NCI-H1105 (cell line): Measurements from ENCODE around the gene NCOR1.
"Not testable (repeated sequence)": the region's sequence is repeated elsewhere in the genome, so short reads cannot be mapped to it uniquely, and the experiment has no call there.

Experiments
- DNase-seq: peaks from one replicate; lab custom pipeline; 2025; lab: John Stamatoyannopoulos, UW

Gene NCOR1

DNA sequence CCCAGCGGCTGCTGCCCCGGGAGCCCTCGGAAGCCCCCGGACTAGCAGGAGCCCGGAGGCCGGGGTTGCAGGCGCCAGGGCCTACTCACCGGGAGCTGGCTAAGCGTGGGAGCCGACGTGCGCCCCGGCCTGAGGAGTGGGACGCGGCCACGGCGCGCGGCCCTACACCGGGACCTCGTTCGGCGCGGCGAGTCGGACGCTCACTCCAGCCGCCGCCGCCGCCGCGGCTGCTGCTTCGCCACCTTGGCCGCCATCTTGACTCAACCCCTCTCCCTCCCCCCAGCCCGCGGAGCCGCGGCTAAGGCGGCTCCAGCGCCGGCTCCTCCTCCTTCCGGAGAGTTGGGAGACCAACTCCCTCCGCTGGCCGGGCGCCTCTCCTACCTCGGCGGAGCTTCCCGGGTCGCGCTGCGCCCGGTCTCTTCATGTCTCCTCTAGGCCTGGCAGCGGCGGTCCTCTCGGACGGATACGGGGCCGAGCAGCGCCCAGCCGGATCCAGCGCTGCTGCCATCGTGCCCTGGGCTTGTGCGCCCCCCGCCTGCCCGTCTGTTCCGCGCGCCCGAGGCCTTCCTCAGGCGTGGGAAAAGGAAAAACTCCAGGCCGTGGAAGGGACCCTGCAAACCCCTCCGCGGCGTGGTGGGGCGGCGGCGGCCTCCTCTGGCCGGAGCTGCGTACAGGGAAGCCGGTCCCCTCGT lies at the start of gene NCOR1:
TSS of gene NCOR1 (minus strand) at position 262 of the 692 bp plus-strand sequence. CDS start 20,965 bp downstream, outside the sequence.
- peak; percentile 95 for DNase-seq

DNA sequence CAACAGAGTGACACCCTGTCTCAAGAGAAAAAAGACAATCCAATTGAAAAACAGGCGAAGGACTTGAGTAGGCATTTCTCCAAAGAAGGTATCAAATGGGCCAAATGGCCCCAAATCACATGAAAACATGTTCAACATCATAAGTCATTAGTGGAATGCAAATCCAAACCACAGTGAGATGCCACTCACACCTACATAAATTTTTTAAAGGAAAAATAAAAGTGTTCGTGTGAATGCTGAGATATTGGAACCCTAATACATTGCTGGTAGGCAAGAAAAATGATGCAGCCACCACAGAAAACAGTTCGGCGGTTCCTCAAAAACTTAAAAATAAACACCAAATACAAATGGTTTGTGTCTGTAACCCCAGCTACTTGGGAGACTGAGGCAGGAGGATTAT lies 46.9 kb upstream of the NCOR1 start:
- DNase-seq, result no peak

DNA sequence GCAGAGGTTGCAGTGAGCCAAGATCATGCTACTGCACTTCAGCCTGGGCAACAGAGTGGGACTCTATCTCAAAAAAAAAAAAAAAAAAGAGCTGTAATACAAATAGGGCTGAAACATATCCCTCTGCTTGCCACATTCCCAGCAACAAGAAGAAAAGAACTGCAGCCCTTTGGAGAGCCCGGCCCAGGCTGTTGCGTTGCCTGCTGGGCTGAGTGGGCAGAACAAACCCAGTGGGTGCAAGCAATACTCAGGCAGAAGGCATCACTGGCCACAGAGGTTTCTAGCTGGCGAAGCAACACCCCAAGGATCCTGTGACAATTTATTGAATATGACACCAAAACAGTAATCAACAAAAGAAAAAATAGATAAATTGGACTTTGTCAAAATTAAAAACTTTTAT lies 45.7 kb upstream of the NCOR1 start:
- no peak for DNase-seq

DNA sequence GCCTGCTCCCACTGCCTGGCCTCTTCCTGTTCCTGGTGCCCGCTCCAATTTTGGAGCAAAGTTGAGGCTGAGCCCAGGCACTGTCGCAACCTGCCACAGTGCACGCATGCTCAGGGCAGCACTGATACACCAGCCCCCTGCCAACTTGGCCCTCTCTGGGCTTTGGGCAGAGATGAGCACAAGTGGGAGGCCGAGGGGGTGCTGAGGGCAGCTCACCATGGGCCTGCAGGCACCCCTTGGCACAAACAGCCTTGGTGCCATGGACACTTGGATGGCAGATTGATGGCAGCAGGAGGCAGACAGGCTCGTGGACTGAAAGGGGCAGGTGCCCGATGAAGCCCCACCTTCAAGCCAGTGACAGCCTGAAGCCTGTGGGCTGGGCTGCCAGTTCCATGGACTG lies 44.6 kb upstream of the NCOR1 start:
- no peak for DNase-seq

DNA sequence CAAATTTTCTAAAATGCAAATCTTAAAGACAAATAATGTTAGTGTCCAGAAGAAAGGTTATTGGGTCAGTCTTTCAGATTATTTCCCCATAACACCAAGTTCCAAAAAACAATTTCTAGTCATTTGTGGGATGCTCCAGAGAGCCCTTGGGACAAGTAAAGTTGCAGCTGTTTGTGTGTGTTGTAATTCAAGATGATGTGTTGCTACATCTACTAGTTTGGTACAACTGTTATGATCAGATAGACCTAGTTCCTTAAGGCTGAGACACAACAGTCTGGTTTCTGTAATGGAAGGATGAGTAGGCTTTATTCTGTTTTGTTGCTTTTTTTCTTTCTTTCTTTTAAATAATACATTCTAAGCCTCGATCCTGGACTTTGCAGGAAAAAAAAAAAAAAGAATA lies 43.6 kb upstream of the NCOR1 start:
- DNase-seq, result no peak

DNA sequence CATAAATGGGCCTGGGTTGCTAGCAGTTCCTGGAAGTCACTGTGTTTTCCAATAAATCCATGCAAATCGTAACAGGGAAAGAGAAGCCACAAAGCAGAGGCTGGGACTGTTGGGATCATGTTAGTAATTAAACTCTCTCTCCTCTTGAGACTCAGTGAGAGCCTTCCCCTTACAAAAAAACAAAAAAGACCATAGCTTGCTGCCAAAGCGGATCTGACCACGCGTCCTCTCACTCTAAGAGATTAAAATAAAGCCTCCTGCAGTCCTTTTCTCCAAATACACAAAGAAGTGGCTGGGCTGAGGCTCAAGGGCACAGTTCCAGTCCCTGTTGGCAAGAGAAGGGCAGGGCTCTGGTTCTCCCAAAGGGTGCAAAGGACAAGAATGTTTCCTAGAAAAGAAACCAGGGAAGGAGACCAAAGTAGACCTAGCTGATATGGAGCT lies 40.2 kb upstream of the NCOR1 start:
- no peak for DNase-seq

DNA sequence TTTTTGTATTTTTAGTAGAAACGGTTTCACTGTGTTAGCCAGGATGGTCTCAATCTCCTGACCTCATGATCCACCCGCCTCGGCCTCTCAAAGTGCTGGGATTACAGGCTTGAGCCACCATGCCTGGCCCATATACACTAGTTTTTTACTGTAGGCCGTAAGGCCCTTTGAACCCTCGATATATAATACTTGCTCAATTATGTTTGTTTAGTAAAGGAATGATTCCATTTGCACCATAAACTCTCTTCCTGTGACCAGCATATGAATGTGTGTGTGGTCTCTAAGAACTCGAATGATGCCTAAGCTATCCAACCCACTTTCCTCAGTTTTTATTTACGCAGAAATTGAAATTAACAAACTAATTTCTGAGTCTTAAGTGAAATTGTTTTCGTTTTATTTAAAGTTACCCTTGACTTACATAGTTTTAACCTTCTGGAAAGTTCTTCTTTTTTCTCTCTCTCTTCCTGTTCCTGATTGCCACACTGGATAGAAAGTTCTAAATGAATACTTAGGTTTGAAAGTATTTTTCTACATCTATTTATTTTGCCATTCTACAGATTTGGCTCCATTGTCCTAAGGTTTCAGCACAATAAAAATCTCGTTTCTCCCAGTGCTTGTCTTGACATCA lies 39.6 kb upstream of the NCOR1 start:
- no peak for DNase-seq

DNA sequence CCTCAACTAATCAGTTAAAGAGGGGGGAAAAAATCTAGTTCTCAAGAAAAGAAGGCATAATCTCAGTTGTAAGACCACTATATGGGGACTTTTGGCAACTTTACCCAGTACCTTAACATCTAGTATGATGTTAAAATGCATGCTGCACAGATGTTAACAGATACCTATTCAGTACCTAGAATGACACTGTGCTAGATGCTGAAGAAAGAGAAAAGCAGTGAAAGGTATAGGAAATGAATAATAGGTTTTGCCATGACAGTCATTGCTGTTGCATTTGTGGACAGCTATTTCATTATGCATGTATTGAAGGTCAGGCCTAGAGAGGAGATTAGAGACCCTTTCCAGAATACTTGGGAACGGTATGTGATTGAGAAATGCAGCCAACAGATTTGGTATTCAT lies 36.2 kb upstream of the NCOR1 start:
- no peak for DNase-seq

DNA sequence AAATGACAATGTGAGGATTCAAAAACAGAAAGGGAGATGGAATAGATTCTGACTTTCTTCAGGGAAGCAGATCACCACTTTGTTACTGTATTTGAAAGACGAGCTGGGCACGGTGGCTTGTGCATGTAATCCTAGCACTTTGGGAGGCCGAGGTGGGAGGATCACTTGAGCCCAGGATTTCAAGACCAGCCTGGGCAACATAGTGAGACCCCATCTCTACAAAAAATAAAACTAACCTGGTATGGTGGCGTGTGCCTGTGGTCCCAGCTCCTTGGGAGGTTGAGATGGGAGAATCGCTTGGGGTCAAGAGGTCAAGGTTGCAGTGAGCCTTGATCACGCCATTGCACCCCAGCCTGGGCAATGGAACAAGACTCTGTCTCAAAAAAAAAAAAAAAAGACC lies 35.7 kb upstream of the NCOR1 start:
- no peak for DNase-seq

DNA sequence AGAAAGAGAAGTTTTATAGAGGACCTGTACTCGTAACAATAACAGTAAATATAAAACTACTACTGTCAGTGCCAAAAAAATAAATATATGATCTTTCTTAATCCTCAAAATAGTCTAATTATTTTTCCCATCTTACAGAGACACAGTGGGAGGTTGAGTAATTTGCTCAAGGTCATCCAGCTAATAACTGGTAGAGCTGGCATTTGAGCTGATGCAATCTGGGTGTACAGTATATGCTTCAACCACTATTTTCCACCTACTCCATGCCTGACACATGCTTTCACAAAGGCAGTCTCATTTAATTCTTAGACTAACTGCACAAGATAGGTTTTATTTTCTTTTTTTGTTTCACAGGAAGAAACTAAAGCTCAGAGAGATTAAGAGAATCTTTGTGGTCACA lies 35.3 kb upstream of the NCOR1 start:
- no peak for DNase-seq

DNA sequence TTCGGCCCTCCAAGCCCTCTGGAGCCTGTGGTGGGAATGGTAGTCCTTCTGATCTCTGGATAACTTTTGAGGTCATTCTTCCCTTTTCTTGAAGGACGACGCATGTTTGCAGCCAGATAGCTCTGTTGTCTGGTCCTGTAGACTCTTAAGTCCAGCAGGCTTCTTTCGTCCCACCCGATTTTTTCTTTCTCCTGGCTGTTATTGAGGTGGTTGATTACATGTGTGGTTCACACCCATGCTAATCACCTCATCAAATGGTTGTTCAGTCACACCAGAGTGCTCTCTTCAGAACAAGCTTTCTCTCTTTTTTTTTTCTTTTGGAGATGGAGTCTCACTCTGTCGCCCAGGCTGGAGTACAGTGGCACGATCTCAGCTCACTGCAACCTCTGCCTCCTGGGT lies 32.3 kb upstream of the NCOR1 start:
- no peak for DNase-seq

DNA sequence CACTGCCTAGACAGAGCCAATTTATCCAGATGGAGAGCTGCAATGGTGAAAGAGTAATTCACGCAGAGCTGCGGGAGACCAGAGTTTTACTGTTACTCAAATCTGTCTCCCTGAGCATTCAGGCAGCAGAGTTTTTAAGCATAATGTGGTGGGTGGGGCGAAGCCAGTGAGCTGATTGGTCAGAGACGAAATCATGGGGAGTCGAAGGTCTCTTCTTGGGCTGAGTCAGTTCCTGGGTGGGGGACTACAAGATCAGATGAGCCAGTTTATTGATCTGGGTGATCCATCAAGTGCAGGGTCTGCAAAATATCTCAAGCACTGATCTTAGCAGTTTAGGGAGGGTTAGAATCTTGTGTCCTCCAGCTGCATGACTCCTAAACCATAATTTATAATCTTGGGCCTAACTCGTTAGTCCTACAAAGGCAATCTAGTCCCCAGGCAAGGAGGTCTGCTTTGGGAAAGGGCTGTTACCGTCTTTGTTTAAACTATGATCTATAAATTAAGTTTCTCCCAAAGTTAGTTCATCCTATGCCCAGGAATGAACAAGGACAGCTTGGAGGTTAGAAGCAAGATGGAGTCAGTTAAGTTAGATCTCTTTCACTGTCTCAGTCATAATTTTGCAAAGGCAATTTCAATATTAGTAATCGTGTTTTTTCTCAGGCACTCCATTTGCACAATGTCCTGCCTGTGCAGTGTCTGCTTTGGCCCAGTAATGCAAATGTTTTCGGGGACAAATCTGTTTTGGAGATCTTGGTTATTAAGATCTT lies 28.6 kb upstream of the NCOR1 start:
- DNase-seq, result no peak

DNA sequence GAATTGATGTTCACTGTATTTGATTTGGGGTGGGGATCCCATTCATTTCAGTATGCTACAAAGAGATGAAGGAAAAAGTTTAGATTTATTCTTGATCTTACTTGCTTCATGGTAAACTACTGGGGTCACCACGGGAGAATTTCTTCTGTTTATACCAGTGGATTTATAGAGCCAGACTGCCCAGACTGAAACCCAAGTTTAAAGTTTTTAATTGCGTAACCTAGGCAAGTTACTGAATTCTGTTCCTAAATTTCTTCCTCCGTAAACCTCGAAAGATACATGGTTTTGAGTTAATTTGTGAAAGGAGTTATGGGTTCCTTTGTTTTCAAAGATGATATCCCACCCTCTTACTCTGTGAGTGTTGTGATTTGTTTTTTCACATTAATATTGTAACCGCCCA lies 28.1 kb upstream of the NCOR1 start:
- no peak for DNase-seq

DNA sequence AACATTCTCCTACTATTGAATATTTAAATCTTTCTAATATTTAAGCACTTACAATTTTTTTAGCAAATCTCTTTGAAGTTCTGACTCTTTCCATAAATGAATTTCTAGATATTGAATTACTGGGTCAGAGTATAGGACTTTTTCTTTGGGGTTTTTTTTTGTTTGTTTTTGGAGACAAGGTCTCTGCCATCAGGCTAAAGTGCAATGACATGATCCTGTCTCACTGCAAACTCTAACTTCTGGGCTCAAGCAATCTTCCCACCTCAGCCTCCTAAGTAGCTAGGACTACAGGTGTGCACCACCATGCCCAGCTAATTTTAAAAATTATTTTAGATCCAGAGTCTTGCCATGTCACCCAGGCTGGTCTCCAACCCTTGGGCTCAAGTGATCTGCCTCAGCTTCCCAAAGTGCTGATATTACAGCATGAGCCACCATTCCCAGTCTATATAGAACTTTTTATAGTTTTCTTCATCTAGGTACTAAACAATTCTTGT lies 26.6 kb upstream of the NCOR1 start:
- DNase-seq, result no peak

DNA sequence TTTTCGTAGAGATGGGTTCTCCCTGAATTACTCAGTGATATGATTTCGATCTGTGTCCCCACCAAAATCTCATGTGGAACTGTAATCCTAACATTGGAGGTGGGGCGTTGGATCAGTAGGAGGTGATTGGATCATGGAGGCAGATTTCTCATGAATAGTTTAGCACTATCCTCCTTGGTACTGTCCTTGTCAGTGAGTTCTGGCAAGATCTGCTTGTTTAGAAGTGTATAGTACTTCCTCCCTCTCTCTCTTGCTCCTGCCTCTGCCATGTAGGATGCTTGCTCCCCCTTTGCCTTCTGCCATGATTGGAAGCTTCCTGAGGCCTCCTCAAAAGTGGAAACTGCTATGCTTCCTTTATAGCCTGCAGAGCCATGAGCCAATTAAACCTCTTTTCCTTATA lies 24.6 kb upstream of the NCOR1 start:
- DNase-seq, result no peak

DNA sequence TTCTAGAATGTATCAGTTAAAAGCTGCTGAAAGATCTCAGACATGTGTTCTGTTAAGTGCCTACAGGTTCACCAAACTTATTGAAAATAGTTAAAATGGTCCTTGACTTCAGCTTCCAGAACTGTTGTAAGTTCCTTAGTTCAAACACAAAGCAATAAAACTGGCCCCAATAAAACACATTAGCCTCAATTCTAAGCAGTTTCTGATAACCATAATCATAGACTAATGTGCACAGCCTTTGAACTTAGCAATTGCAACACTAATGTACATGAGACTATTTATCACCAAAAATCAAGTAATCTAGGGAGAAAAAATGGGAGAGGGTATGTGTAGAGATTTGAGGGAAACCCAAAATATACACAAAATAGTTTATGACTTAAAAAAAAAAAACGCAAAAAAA lies 17.1 kb upstream of the NCOR1 start:
- DNase-seq, result no peak

DNA sequence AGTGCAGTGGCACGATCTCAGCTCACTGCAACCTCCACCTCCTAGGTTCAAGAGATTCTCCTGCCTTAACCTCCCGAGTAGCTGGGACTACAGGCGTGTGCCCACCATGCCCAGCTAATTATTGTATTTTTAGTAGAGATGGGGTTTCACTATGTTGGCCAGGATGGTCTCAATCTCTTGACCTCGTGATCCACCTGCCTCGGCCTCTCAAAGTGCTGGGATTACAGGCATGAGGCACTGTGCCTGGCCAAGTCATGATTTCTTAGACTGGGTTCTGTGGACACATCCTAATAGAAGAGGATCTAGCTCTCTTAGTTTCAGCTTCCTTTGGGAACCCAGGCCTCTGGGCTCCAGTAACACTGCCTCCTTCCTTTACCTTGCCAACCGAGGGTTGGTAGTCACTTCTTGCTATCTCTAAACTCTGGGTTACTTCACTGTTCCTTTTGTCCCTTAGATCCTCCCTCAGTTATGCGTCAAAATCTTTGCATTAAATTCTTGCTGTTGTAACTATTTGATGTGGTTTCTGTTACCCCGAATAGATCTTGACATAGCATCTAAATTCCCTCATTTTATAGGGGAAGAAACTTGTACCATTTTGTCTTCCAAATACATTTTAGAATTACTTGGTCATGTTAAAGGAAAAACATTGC lies 14.7 kb upstream of the NCOR1 start:
- DNase-seq, result not testable (repeated sequence)

DNA sequence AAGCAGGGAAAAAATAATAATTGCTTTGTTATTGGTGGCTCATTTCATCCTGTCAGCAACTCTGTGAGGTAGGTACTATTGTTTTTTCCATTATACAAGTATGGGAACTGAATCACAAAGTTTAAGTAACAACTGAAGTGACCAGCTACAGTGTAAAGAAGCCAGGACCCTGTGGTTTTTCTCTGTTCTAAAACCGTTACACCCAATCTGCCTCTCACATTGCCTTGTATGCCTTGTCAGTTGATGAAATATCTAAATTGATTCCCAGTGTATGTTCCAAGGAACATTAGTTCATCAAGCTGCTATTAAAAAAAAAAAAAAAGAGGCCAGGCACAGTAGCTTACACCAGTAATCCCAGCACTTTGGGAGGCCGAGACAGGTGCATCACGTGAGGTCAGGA lies 7.1 kb upstream of the NCOR1 start:
- no peak for DNase-seq

DNA sequence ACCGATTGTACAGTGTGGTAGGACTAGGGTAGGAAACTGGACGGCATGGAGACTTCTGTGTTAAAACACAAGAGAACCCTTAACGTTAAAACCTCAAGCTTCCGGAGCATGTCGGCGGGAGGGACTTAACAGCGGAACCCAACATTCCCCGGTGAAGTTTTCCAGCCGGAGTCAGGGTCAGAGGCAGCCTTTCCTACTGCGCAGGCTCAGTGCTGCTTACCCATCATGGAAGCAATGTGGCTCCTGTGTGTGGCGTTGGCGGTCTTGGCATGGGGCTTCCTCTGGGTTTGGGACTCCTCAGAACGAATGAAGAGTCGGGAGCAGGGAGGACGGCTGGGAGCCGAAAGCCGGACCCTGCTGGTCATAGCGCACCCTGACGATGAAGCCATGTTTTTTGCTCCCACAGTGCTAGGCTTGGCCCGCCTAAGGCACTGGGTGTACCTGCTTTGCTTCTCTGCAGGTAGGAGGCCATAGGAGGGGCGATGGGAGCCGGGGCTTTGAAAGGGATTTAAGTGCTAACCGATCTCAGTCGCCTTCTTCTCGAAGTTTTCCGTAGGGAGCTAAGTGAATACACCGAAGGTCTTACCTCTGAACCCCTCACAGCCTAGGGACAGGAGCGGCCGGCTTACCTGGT lies 1.8 kb upstream of the NCOR1 start, which contains the start of gene PIGL:
TSS of gene PIGL (plus strand) at position 209 of the 634 bp plus-strand sequence. CDS start at position 226, 17 bp downstream.
- DNase-seq, result peak; percentile 94

DNA sequence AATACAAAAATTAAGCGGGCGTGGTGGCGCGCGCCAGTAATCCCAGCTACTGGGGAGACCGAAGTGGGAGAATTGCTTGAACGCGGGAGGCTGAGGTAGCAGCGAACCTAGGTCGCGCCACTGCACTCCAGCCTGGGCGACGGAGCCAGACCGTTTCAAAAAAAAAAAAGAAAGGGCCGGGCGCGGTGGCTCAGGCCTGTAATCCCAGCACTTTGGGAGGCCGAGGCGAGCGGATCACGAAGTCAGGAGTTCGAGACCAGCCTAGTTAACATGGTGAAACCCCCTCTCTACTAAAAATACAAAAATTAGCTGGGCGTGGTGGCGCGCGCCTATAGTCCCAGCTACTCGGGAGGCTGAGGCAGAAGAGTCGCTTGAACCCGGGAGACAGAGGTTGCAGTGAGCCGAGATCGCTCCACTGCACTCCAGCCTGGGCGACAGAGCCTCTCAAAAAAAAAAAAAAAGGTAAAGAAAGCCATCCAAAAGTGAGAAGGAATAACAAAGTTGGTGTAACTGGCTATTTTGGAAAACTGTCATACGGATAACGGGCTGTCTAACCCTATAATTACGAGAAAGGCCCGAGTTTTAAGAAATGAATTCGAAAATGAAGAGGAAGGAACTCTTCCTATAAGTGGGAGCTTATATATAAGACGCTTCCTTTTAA lies 1.1 kb upstream of the NCOR1 start:
- not testable (repeated sequence) for DNase-seq

DNA sequence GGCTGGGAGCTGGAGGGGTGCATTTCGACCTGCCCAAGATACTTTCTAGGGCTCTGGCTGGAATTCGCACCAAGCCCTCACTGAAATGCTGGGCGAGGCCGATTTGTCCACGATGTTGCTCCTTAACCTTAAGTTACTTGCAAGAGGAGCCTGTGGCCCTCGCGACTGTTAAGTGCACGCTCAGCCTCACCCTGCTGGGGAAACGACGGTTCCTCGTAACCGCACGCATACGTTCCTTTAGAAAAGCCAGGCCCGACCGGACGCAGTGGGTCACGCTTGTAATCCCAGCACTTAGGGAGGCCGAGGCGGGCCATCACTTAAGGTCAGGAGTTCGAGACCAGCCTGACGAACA lies 607 bp upstream of the NCOR1 start:
- DNase-seq, result no peak

DNA sequence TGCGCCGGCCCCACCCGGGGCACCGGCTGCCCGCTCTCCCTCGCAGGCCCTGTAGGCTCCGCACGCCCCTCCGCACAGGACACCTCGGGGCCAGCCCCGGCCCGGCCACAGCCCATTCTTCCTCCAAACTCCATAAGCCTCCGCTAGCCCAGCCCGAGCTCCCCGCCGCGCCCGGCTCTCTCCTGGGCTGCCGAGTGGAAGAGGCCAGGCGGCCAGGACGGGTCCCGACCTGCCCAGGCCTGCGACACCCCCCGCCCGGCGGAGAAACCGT lies 397 bp downstream of the NCOR1 start:
- DNase-seq, result peak; percentile 51
